HG02642 (cell line): ENCODE data around the gene THSD4.

Source experiments
- ATAC-seq: cut with Tn5 transposase; IDR thresholded peaks from one replicate; pipeline ENCODE4 v1.9.1; 2021; ENCODE audit warnings: mild to moderate bottlenecking; ENCODE audit not compliant: unreplicated experiment, poor library complexity

Gene THSD4

GRCh38 chr15:71683411-71684274 is 568.4 kb downstream of the THSD4 start:
- no peak for ATAC-seq

DNA sequence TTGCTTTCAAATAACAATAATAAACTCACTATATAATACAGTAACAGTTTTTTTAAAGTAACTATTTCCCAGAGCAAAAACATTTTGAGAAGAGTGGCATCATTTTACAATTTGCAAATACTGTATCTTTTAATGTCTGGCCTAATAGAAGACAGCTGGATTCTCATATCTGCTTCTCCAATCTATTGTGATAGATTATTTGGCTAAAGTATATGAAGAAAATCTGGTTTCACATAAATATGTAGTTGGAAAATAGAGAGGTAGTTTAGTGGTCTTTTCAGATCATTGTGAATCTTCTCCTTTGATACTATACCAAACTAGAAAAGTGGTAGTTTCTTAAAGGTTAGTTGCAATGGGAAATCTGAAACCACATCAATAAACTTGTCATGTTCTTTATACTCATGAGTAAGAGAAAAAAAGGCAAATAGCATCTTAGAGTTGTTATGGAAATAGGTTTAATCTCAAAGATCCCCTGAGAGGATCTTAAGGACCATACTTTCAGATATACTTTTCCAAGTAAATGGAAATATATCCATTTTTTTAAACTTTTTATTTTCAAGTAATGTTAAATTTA is 570.2 kb downstream of the THSD4 start:
- no peak for ATAC-seq

DNA sequence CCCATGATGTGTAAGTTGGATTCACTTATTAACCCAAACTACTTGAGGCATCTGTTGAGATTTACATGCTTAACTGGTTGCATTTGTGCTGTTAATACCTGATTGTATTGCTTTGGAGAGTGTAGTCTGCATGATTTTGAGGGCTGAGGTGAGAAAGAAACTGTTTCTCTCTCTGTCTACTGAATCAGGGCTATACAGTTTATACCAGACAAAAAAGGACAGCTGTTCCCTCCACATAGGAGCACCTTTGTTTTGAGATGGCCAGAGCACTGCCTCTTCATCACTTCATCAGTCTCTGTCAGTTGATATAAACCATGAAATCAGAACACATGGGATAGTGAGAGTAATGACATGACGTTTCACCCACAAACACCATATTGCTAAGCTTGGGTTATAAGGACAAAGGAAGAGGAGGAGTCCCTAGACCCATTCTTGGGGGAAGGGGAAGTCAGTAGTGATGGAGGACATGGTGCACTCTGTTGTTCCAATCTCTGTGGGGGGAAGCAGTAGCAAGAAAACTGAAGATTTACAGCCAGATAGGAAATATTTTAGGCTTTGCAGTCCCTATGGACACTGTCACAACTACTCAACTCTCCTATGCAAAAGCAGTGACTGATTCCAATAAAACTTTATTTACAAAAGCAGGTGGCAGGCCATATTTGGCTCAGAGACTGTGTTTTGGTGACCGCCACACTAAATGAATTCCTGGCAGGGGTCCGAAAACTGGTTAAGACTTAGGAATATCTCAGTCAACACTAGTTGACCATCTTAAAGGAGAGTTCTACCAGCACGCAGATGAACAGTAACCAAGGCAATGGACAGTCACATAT is 571.2 kb downstream of the THSD4 start:
- ATAC-seq = no peak

DNA sequence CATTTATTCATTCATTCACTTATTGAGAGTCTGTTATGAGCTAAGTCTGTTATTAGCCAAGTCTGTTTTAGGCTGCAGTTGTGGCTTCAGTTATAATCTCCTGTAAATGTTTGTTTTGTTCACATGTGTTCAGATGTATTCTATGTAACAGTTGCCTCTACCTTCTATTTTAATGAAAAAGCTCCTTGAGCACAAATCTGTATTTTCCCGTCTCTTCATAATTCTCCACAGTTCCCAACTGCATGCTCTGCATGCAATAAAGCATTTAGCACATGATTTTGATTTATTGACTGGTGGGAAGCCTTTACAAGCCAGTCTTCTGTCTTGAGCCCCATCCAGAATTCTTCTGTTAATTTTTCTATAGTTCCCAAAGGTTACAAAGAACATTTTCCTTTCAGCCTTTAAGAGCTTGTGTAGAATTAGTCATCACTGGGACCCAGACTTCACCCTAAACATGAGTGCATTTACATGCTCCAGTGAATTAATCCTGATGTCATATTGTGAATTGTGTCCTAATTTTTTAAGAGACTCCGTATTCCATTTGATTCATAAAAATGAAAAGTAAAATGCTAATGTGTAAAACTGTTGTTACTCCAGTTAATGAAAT is 572.7 kb downstream of the THSD4 start:
- no peak for ATAC-seq

GRCh38 chr15:71688509-71689094 is 573.3 kb downstream of the THSD4 start:
- no peak for ATAC-seq

DNA sequence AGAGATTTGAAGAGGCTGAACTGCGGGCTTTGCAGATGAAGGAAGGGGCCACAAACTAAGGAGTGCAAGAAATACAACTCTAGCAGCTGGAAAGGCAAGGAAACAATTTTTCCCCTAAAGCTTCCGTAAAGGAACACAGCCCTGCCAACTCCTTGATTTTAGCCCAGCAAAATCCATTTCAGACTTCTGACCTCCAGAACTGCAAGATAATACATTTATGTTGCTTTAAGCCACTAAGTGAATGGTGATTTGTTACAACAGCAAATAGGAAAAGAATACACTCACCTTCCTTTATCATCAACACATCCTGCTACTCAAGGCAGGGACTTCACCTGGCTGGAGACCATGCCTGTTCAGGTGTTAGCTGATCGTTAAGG is 575.8 kb downstream of the THSD4 start:
- no peak for ATAC-seq

DNA sequence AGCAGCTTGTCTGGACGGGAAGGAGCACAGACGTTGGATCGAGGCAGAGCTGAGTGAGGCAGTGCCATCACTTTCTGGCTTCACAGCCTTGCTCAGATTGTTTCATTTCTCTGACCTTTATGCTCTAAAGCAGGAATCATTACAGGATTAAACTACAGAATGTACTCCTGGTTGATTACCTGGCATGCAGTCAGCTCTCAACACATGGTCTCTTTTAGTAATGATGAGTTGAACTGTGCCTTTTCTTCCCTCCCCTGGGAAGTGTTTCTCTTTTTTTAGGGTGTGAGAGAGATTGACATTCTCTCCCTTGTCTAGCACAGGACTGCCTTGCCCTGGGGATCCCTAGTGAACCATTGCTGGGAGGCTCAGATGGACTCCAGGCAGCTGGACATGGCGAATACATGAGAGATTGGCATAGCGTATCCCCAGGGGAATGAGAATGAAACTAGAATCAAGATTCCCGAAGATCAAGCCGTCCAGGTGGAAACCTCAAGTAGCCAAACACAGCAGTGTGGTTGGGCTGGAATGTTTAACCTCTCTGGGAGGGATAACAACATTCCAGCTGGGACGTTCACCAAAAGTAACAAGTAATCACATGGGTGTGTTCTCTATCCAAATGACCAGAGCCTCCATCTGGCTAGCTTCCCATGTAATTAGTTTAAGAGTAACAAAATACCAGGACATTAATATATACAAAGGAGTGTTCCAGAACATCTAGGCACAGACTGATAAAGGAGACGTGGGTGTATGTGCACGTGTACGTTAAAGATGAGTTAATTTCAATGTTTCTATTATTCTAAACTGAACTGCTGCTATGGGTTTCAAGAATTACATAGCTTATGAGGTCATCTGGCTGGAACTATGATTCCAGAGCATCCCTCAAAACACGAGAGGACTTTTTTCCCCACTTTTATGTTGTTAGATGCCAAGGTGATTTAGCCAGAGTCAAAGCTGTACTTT is 576.5 kb downstream of the THSD4 start:
- ATAC-seq = no peak

GRCh38 chr15:71697236-71697635 is 582.0 kb downstream of the THSD4 start:
- ATAC-seq = no peak

DNA sequence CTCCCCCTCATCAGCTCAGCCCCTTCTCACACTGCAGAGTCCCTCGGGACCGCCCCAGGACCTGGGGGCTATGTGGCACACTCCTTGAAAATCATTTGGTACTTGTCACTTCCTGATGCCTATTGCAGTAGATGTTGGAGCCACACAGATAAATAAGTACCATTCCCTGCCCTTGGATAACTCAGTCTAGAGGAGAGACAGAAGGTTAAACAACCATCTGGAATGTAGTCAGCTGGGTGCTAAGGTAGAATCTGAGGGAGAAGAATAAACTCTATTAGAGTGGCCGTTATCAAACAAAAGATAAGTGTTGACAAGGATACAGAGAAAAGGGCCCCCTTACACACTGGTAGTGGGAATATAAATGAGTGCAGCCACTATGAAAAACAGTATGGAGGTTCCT is 582.8 kb downstream of the THSD4 start:
- ATAC-seq = no peak

GRCh38 chr15:71698742-71699141 is 583.5 kb downstream of the THSD4 start:
- ATAC-seq = no peak

- ATAC-seq = no peak
Observed at GRCh38 chr15:71699977-71700376, 584.7 kb downstream of the THSD4 start.

- no peak for ATAC-seq
Observed at GRCh38 chr15:71701808-71702207, 586.5 kb downstream of the THSD4 start.

GRCh38 chr15:71702496-71702895 is 587.2 kb downstream of the THSD4 start:
- no peak for ATAC-seq

DNA sequence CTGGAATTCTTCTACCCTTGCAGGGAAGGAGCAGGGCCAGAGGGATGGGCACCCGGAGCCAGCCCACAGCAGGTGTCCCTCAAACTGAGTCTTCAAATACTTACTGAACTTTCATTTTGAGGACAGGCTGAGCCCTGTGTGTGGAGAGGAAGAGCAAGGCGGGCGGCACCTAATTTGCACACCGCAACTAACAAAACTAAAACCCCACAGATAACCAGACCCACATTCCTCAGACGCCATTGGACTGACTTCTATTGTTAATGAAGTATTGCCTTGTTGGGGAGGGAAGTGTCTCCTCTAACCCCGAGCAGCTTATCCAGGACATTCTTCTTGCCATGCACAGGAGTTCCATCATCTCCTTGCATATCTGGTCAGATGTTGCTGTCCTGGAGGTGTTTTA is 589.9 kb downstream of the THSD4 start:
- ATAC-seq = no peak

GRCh38 chr15:71706461-71707229 is 591.4 kb downstream of the THSD4 start:
- ATAC-seq = no peak

- ATAC-seq = no peak
Observed at GRCh38 chr15:71707230-71708050, 592.2 kb downstream of the THSD4 start.

DNA sequence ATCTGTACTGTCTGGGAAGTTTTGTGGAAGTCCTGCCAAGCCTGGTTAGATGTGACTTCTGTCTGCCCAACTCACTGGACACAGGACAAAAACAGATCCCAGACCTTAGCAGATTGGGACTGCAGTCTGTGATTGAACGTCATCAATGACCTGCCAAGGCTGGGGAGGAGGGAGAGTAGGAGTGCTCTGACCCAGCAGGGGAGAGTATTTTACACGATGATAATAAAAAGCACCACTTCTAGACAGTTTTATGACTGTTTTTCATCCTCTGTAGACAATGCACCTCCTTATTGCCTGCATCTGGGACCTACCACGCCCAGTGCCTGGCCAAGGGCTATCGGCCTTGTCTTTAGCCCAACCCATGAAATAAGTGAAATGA is 592.8 kb downstream of the THSD4 start:
- ATAC-seq = no peak

DNA sequence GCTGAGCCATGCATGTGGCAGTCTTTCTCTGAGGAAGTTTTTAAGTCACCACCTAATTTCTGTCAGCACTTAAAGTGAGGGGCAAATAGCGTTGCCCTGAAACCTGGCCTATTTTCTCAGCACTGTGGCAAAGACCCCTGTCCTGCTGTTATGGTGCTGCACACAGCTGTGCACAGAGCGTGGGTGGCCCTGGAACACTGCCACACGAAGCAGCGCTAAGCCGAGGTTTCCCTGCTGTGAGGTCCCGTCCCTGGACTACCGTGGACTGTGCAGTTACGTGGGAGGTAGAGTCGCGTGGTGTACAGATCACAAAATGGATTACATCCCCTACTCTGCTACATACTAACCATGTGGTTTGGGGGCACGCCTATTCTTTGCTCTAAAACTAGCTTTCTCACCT is 593.5 kb downstream of the THSD4 start:
- ATAC-seq = no peak
